GM21447 (cell line): ENCODE measurements around the gene FBXO3.
"Not testable (repeated sequence)": the region's sequence is repeated elsewhere in the genome, so short reads cannot be mapped to it uniquely, and the experiment has no call there.

Experiments used
- ATAC-seq: cut with Tn5 transposase; IDR thresholded peaks from one replicate; pipeline ENCODE4 v1.9.1; 2021; ENCODE audit not compliant: unreplicated experiment

The FBXO3 gene

GRCh38 chr11:33729072-33729664 is 45.2 kb downstream of the FBXO3 start:
- not testable (repeated sequence) for ATAC-seq

- ATAC-seq, result not testable (repeated sequence)
These were observed 46.8 kb downstream of the FBXO3 start for GRCh38 chr11:33727539-33727938.

- ATAC-seq, result no peak
These were observed 48.8 kb downstream of the FBXO3 start for GRCh38 chr11:33725496-33725895.

GRCh38 chr11:33724644-33725035 is 49.7 kb downstream of the FBXO3 start:
- ATAC-seq, result peak; percentile 38

- peak; percentile 29 for ATAC-seq
These were observed 51.0 kb downstream of the FBXO3 start for GRCh38 chr11:33723238-33723881.

DNA sequence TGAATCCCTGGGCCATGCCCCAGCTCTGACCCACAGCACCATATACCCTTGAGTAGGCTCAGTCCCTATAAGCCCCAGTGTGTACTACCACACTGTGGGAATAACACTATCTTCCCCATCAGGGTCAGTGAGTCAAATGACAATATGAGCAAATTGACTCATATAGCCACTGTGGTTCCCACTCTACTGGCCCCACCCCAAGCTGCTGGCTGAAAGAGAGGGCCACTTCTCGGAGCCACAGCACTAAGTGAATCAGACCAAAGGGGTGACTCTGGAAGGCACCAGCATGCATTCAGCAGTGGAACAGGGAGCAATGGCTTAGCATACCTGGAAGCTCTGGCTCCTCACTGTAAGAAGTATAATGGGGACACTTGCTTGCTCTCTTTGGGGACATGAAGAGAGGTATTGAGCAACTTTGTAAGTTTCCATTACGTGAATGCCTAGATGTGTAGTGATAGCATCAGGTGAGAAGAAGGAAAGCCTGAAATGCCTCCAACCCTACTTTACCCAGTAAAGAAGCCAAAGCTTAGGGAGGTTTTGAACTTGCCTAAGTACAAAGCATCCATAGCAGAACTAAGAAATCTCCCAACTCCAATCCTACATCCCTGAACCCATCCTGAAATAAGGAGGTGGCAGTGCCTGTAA is 51.6 kb downstream of the FBXO3 start:
- peak; percentile 65 for ATAC-seq

GRCh38 chr11:33721984-33722383 is 52.3 kb downstream of the FBXO3 start:
- ATAC-seq, result no peak

DNA sequence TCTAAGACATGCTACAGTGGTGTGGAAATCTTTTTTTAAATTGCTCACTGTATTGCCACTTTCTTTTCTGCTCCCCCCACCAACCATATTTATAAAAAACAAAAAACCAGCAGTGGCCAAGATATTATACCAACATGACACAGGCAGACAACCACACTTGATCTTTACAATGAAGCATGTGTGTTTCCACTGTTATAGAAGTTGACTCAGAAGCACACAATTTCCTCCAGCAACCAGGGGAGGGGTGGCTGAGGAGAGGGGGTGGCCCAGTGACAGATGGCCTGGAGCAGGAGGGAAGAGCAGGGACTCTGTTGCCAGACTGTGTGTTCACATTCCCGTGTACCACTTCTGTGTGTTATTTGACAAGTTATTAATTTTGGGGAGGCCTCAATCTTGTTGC is 52.9 kb downstream of the FBXO3 start:
- ATAC-seq, result no peak

DNA sequence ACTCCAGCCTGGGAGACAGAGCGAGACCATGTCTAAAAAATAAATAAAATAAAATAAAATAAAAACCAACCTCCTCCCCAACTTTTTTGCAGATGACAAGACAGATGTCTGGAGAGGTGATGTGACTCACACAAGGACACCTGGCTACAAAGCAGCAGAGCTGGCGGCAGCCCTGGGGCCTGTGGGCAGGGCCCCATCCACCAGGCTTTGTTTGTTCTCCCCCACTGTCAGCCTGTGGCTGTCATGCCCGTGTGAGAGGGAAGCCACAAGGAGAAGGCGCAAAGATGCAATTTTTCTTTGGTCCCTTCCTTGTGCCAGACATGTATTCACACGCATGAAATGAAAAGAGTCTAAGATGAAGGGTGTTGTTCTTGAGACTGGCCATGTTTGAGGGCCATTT is 54.7 kb downstream of the FBXO3 start:
- ATAC-seq, result no peak

- no peak for ATAC-seq
These were observed 55.9 kb downstream of the FBXO3 start for GRCh38 chr11:33718440-33718839.

DNA sequence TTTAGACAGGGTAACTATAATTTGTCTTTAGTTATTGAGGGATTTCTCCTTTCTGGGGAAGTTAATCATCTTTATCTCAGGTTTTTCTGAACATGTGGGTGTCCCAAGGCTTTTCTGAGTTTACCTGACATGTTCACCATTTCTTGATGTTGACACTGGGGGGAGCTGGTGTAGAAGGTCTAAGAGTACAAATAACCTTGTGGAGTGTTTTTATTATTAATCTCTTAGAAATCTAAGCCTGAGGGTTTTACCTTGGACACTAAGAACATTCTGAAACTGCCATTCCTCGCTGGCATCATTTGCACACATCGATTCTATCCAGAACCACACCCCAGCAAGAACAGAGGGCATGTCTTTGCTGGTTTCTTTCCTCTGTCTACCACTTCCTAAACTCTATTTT is 58.1 kb downstream of the FBXO3 start:
- ATAC-seq, result no peak

DNA sequence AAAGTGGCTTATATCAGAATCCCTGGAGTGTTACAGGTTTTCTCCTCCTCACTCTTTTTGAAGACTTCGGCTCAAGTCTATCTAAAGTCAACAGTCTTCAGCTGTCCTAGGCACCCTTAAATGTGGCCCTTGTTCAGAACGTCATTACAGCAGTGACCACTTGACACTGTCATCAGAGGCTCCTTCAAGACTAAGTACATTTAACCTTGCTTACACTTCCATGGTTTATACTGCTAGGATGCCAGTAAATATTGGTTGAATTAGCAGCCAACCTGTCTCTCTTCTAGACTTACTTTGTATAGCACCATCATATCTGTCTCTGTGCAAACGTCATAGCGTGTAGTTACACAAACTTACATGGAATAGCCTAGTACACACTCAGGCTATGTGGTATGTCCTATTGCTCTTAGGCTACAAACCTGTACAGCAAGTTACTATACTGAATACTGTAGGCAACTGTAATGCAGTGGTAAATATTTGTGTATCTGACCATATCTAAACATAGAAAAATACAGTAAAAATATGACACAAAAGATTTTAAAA is 60.4 kb downstream of the FBXO3 start:
- no peak for ATAC-seq

DNA sequence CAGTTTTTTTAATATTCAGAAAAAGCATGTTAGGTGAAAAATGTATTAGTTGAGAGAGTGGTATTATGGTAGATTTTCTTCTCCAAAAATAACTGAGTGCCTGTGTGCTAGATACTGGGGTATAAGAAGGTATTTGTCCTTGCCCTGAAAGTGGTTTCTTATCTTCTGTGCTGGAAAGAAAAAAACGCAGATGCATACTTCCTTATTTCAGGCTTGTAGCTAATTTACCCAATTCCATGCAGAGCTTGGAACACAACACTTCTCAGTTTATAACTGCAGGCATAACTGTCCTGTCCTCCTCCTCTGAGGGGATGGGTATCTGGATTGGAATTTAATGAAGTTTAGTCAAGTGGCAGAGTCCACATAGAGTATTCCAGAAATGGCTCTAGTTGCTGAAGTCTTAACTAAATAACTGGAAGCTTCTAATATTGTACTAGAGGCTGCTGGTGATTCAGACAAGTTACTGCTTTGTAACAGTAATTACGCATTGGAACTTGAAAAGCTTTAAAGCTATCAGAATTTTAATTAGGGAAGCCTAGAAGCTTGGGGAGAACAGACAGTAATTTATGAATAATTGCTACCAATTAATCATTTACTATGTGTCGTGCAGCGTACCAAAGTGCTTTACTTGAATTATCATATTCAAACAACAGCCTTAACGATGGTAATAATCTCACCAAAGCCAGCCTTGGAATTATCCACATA is 61.0 kb downstream of the FBXO3 start:
- no peak for ATAC-seq

DNA sequence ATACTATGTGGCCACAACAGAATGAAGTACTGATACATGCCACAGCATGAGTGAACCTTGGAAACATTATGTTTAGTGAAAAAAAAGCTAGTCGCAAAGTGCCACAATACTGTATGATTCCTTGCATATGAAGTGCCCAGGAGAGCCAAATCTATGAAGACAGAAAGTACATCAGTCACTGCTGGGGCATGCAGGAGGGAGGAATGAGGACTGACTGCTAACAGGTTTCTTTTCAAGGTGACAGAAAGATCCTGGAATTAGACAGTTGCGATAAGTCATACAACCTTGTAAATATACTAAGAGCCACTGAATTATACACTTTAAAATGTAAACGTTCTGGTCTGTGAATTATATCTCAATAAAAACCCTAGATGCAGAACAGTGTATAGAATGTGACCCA is 61.9 kb downstream of the FBXO3 start:
- ATAC-seq, result no peak

- no peak for ATAC-seq
These were observed 64.9 kb downstream of the FBXO3 start for GRCh38 chr11:33709466-33709865.

- no peak for ATAC-seq
These were observed 65.3 kb downstream of the FBXO3 start for GRCh38 chr11:33708985-33709384.

- not testable (repeated sequence) for ATAC-seq
These were observed 66.5 kb downstream of the FBXO3 start for GRCh38 chr11:33707831-33708230.

GRCh38 chr11:33706966-33707365 is 67.4 kb downstream of the FBXO3 start:
- ATAC-seq, result no peak

- ATAC-seq, result no peak
These were observed 67.8 kb downstream of the FBXO3 start for GRCh38 chr11:33706546-33706945.

DNA sequence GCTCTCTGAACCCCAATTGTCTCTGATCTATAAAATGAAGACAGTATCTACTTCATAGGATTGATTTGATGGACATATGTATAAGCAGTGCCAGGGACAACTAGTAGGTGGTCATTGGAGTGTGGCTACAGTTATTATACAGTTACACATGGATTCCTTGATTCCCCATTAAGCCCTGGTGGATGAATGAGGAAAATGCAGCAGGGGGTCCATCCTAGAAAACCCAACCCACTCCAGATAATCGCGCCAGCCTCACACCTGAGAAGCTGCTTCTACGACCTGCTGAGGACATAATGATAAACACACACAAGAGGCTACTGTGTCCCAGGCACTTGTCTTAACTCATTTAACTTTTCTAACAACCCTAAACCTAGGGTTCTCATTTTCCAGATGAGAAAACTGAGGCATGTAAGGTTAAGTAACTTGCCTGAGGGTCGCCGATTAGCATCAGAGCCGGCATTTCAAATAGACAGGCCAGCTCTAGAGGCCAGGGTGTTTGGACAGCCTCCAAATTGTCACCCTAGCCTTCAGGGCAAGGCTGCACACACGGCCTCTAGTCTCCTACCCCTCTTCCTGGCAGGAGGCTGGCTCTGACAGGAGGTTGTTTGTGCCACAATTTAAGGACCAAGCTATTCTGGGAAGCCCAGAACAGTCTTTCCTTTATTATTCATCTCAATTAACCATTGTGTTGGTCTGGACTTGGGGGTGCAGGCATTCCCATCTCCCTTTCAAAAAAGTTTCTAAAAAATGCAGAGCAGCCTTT is 69.9 kb downstream of the FBXO3 start:
- no peak for ATAC-seq

DNA sequence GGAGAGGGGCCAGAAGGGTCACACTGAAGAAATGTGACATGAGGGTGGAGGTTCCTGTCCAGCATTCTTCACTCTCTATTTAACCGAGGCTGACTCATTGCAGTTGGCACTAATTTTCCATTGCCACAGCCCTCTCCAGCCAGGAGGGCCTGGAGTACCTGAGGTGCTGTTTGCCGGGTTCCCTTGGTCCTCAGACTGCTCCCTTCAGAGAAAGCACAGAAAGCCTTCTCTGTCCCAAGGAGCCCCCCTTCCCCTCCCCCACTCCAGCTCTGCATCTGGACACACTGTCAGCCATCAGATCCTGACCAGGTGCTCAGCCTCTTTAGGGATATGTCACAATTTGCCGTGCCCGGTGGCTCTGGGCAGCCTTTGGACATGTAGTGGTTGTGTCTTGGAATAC is 70.5 kb downstream of the FBXO3 start:
- no peak for ATAC-seq
